Measurements from ENCODE around the gene EPB41L5.
A peak's percentile ranks its signal among the peaks of the same experiment; 100 is the strongest.

EPB41L5 gene

DNA sequence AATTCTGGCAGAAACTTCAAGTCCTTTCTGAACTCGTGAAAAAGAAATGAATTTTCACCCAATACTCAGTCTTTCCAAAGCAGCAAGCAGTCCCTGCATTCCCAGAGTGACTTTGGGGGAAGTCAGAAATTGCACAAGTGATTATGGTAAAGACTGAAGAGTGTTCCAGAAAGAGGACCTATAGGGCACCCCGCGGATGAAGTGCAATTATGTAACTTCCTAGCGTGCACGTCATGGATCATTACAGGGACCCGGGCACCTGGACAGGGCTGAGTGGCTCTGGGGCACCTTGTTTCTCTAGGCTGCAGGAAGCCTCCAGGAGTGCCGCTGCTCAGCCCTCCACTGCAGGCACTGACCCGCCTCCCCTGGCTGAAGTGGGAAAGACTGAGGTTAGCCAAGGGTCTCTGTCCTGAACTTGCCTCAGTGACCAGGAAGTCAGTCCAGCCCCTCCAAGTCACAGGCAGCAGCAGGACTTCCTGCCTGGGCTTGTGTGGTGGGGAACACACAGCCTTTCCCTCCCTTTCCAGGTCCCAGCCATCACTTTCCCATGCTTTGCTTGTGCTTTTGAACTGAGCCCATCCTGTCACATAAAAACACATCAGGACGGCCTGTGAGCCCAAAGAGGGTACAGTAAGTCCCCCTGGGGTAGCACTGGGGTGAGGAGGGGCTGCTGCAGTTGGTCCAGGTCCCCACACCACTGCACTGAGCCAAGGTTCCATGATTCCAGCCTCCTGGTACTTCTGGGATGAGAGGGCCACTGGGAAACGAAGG, 190.6 kb downstream of the EPB41L5 start:
- TF ChIP-seq, protein P1, sequence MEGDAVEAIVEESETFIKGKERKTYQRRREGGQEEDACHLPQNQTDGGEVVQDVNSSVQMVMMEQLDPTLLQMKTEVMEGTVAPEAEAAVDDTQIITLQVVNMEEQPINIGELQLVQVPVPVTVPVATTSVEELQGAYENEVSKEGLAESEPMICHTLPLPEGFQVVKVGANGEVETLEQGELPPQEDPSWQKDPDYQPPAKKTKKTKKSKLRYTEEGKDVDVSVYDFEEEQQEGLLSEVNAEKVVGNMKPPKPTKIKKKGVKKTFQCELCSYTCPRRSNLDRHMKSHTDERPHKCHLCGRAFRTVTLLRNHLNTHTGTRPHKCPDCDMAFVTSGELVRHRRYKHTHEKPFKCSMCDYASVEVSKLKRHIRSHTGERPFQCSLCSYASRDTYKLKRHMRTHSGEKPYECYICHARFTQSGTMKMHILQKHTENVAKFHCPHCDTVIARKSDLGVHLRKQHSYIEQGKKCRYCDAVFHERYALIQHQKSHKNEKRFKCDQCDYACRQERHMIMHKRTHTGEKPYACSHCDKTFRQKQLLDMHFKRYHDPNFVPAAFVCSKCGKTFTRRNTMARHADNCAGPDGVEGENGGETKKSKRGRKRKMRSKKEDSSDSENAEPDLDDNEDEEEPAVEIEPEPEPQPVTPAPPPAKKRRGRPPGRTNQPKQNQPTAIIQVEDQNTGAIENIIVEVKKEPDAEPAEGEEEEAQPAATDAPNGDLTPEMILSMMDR (conservative IDR thresholded peaks at IDR 0.05; ENCODE audit: control insufficient read depth, insufficient read depth, low read depth, low read length): no peak
- H3K4me3 ChIP-seq (ENCODE audit: control insufficient read depth, low read depth, low read length): no peak overlapping the region
- no peak for DNase-seq (ENCODE audit: low read depth)

DNA sequence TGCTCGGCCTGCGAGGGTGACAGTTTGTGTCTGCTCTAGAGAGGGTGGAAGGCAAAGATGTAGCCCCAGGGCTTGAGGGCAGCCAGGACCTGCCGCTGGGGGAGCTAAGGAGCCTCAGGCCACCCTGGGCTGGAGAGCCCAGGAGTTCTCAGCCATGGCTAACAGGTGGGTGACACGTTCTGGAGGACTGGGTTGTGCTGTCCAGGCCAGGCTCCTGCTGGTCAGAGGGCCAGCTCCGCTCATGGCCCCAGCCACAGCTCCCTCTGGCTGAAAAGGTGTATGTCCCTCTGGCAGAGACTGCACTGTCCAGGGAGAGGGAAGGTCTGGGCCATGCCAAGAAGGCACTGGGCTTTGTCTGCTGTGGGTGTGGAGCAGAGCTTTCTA, 191.1 kb downstream of the EPB41L5 start:
- no peak for DNase-seq (ENCODE audit: low read depth)
- H3K4me3 ChIP-seq (ENCODE audit: control insufficient read depth, low read depth, low read length): no peak overlapping the region
- TF ChIP-seq, protein P1 (conservative IDR thresholded peaks at IDR 0.05; ENCODE audit: control insufficient read depth, insufficient read depth, low read depth, low read length): peak; percentile 8

DNA sequence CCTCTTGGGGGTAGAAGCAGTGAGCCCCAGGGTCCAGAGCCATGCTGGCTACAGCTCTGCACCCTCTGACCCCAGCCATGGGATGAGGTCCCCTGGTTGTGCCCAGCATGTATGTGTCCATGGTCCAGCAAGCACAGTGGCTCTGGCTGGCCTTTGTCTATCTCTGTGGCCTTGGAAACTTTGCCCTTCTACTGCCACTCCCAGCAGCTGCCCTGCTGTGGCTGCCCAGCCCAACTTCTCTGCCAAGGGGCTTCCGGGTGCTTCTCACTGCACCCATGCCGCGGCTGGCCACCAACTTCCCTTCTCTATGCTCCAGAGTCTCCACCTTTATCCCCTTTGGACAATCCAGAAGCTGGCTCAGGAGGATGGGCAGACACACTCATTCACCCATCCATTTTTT, 191.5 kb downstream of the EPB41L5 start:
- TF ChIP-seq, protein P1 (conservative IDR thresholded peaks at IDR 0.05; ENCODE audit: control insufficient read depth, insufficient read depth, low read depth, low read length): no peak
- H3K4me3 ChIP-seq (ENCODE audit: control insufficient read depth, low read depth, low read length): no peak overlapping the region
- DNase-seq (ENCODE audit: low read depth): no peak

DNA sequence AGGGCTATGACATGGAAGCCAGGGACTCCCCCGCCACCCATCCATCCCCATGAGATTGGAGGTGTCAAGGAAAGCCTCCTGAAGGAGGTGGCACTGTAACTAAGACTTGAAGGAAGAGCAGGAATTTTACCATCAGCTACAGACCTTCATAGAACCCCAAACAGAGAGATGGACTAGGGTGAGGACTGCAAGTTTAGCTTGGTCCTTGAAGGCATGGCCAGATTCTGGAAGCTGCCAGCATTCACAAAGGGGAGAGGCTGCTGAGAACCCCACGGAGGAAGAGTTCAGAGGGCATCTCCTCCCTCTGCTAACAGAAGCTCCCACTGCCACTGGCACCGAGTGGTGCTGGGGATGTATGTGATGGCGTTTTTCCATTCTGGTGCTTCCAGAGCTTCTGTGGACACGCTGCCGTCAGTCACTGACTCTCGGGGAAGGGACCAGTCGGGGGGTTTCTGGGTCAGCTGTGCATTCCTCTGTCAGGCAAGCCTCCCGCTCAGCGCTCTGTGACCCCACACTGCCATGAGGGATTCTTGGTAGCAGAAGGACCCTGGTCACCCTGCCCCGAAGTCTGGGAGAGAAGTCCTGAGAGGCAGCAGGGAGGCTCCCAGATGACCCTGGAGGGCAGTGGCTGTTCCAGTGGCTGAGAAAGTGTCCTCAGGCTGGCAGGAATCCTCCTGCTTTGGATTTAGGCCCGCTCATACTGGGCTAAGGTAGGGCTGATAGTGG, 192.2 kb downstream of the EPB41L5 start:
- DNase-seq (ENCODE audit: low read depth): no peak
- no peak overlapping the region for H3K4me3 ChIP-seq (ENCODE audit: control insufficient read depth, low read depth, low read length)
- TF ChIP-seq, protein P1 (conservative IDR thresholded peaks at IDR 0.05; ENCODE audit: control insufficient read depth, insufficient read depth, low read depth, low read length): no peak

DNA sequence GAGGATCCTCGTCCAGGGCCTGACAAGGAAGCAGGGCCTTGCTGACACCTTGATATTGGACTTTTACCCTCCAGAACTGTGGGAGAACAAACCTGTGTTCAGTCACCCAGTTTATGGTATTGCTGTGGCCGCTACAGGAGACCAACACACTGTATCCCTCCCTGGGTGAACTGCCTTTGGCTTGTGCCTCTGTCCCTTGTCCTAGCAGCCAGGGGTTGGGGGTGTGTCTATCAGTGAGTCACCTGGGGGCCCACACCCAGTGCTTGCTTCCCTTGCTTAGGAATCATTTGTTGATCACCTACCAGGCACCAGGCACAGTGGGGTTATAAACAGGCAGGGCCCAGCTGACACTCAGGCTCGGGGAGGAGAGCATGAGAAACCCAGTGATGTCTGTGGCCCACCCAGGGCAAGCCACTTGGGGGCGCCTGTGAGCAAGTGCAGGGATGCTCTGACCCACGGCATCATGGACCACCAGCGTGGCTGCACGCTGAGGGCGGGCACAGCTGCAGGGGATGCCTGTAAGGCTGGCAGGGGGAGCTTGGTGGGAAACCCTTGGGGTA, 193.2 kb downstream of the EPB41L5 start:
- no peak for DNase-seq (ENCODE audit: low read depth)
- no peak overlapping the region for H3K4me3 ChIP-seq (ENCODE audit: control insufficient read depth, low read depth, low read length)
- TF ChIP-seq, protein P1 (conservative IDR thresholded peaks at IDR 0.05; ENCODE audit: control insufficient read depth, insufficient read depth, low read depth, low read length): peak; percentile 53

DNA sequence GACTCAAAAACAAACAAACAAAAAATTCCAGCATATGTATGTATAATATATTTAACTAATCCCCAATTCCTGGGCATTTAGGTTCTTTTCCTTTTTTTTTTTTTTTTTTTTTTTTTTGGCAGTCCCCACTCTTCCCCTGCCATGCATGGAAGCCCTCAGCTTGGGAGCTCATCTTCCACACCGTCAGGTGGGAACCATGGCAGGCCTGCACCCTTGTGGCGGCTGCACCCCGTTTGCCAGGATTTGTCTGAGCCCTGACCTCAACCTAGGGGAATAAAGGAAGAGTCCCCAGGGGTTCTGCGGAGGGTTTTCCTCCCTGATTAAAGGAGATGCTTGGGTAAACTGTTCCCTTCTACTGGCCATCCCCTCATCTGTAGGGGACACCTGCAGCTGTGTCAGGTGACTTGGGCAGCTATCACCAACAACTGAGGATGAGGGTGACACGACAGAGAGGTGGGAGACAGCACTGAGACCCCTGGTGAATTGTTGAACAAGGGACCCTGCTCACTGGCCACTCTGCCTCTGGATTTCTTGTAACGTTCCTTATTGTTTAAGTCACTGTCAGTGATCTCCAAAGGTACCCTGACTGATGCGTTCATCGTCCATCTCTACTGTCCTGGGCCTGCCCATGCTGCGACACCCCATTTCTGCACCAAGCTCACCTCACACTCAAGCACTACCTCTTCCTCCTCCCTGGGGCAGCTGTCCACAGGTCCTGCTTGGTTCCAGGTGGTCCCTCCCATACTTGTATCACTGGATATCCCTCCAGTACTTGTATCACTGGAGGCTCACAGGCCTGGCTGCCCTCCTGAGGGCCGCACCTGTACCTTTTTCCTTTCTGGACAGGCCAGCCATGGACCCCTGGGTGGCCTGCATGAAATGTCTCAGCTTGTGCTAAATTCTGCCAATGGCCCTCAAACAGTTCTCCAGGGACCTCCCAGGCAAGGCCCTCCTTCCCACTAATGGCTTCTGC, 195.8 kb downstream of the EPB41L5 start:
- no peak overlapping the region for H3K4me3 ChIP-seq (ENCODE audit: control insufficient read depth, low read depth, low read length)
- TF ChIP-seq, protein P1 (conservative IDR thresholded peaks at IDR 0.05; ENCODE audit: control insufficient read depth, insufficient read depth, low read depth, low read length): no peak
- no peak for DNase-seq (ENCODE audit: low read depth)

All from fibroblast of mammary gland (primary cell).